ENCODE data around the gene TNFRSF18.
"Not testable (repeated sequence)": the region's sequence is repeated elsewhere in the genome, so short reads cannot be mapped to it uniquely, and the experiment has no call there.

The TNFRSF18 gene

DNA sequence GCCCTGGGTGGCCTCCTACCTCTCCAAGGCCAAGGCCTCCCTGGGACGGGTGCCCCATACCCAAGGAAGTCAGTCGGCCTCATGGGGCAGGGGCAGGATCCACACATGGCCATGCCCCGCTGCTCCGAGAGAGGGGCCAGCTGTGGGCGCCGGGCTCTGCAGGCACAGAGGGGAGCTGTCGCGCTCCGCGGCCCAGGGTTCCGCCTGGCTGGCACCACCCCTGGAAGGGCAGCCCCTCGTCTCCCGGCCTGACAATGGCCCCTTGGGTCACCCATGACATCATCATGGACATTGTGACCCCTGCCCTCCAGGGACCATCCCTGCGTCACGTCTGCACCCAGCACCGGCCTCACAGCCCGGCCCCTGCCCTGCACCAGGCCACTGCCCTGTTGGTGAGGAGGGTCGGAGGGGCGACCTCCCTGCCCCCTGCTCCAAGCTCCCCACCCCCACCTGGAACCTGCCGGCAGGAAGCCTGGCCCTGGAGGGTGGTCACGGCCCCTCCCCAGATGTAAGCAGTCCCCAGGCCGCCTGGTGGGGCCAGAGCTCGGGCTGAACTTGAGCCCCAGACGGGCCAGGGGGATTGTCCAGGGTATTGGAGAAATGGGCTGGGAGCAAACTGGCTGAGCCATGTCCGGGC lies 26.9 kb downstream of the TNFRSF18 start:
- DNase-seq (ENCODE audit: low read depth in 2 of 2), result no peak

DNA sequence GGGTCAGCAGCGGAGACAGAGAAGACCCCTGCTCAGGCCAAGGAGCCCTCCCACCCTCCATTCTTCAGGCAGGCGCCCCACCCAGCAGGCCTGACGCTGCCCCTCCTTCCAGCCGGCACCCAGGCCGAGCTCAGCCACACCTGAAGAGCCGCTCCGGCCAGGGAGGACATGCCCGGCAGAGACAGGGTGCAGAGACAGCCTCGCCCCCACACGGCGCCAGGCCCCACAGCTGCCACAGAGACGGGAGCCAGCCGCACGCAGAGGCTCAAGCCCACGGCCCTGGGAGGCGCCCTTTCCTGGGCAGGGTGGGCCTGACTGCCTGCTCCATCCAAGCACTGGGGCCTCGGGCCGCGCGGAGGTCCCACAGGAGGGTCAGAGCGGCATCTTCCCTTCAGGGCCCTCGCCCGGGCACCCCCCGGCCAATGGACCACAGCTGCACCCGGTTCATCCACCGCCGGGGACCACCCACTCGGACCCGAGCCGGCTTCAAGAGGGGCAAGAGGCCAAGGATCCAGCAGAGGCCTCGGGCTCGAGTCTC lies 27.5 kb downstream of the TNFRSF18 start:
- no peak for DNase-seq (ENCODE audit: low read depth in 2 of 2)

DNA sequence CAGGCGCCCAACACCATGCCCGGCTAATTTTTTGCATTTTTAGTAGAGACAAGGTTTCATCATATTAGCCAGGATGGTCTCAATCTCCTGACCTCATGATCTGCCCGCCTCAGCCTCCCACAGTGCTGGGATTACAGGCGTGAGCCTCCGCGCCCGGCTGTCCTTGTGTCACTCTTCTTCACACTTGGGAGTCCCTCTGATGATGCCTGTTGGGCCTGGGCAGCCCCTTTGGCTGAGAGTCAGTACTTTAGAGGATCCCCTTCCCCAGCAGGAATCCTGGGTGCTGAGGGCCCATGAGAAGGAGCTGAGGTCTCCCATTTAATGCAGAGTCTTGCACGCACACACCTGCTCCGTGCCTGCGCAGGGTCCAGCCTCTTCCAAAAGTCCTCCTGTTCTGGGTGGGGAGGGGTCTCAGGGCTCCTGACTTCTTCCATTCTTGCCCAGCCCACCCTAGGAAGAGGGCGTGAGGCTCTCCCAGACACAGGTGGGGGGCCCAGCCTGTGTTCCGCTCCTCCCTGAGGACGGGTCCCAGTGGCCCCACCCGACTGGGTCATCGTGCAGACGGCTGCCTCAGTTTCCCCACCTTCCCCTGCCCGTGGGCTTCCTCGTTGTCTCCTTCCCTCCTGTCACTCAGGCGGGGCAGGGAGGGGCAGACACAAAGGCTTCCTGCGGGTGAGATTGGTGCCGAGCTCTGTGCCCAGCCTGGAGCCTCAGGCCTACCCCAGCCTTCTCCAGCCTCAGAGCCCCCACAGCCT lies 28.8 kb downstream of the TNFRSF18 start:
- DNase-seq (ENCODE audit: low read depth in 2 of 2), result no peak

DNA sequence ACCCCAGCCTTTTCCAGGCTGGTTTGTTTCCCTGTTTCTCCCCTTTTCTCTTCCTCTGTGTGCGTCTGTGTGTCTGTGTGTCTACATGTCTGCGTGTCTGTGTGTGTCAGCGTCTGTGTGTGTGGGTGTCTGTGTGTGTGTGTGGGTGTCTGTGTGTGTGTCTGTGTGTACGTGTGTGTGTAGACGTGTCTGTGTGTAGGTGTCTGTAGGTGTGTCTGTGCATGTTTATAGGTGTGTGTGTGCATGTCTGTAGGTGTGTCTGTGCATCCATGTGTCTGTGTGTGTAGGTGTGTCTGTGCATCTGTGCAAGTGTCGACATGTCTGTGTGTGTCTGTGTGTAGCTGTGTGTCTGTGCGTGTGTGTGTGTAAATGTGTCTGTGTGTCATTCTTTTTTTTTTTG lies 29.5 kb downstream of the TNFRSF18 start:
- DNase-seq (ENCODE audit: low read depth in 2 of 2), result no peak

DNA sequence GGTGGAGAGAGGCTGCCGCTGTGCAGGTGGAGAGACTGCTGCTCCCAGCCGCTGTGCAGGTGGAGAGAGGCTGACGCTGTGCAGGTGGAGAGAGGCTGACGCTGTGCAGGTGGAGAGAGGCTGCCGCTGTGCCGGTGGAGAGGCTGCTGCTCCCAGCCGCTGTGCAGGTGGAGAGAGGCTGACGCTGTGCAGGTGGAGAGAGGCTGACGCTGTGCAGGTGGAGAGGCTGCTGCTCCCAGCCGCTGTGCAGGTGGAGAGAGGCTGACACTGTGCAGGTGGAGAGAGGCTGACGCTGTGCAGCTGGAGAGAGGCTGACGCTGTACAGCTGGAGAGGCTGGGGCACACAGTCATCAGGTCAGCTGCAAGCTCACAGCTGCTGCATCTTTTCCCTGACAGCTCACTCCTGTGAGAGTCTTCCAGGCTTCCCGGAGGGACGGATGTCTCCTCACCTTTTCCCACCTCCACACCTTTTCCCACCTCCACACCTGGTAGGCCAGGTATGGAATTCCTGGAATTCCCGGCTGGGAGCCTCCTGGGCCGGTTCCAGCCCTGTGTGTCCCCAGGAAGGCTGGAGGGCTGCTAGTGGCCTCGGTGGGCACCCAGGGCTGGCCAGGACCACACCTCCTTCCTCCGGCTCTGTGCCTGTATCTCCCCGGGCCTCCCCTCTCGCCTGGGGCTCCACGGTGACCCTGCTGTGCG lies 30.2 kb downstream of the TNFRSF18 start:
- DNase-seq (ENCODE audit: low read depth in 2 of 2), result not testable (repeated sequence)

DNA sequence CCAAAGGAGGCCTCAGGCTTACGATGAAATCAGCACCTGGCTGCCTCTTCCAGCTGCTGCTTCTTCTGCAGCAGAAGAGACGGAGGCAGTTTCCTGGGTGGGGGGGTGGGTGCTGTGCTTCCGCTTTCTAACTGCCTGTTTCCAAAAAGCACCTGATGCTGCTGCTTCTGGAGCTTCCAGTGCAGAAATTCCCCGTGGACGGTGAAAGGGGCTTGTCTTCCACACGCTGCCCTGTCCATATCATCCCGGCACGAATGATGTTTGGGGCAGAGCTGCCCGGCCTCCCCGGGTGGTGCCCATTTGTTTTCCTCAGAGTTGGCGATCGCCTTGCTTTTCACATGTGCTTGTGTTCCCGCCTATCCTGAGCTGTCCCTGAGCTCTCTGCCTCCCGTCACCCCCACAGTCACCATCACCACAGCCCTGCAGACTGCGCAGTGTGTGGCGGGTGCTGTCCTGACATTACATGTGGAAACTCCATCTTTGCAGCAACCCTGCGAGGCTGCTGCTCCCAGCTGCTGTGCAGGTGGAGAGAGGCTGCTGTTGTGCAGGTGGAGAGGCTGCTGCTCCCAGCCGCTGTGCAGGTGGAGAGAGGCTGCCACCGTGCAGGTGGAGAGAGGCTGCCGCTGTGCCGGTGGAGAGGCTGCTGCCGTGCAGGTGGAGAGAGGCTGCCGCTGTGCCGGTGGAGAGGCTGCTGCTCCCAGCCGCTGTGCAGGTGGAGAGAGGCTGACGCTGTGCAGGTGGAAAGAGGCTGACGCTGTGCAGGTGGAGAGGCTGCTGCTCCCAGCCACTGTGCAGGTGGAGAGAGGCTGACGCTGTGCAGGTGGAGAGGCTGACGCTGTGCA lies 30.9 kb downstream of the TNFRSF18 start:
- no peak for DNase-seq (ENCODE audit: low read depth in 2 of 2)

DNA sequence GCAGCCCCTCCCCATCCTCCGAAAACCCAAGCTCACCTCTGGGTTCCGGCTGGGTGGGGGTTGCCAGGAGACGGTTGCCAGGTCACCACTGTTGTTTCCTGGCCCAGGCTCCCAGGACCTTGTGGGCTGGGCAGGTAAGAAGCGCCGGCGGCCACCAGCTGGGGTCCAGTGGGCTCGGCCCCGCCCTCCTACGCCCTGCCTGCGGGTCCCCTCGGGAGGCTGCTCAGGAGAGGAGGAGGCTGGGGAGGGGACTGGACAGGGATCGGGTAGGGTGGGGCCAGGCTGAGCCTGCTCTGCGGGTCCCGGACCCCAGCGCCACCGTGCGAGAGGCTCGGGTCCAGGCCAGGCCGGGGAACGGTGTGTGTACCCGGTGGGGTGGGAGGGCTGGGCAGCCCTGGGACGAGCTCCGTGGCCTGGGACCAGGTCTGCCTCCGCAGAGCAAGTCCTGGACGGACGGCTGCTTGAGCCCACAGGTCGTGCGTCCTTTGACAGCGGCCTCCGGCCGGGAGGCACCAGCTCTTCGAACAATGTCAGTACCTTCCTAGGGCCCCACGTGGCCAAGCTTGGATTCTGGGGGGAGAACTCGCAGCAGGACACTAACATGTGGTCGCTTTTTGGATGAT lies 32.5 kb downstream of the TNFRSF18 start, which contains the start of gene TTLL10:
TTLL10 (plus strand) TSS at position 88 of the 623 bp plus-strand sequence. CDS start 5,336 bp downstream, outside the sequence.
- DNase-seq (ENCODE audit: low read depth in 2 of 2), result no peak

DNA sequence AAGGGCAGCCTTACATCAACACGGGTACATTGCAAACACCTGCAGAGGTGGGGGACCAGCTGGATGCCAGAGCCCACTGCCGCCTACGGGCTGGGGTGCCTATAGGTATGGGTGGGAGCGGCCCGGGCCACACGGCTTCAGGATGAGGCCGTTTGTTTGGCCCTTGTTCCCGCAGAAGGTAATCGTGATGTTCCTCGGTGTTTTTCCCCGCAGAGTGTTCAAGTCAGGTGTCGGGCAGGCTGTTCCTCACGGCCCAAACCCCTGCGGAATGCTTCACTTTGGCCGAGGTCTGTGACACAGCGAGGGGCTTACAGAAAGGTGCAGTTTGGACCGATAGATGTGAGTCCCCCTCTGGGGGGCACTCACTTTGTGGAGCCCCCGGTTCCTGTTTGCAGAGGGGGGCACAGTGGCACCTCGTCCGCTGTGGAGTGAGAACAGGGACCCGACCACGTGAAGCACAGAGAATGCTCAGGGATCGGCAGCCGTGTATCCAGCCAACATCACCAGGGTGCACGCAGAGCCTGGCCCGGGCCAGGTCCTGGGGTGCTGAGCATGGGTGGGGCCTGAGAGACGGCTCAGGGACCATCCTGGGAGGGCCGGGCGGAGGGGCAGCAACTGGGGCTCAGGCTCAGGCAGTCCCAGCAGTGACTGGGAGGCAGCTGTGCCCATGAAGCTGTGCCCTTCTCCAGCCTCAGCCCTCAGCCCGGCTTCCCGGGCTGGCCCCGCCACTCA lies 33.2 kb downstream of the TNFRSF18 start:
- no peak for DNase-seq (ENCODE audit: low read depth in 2 of 2)

DNA sequence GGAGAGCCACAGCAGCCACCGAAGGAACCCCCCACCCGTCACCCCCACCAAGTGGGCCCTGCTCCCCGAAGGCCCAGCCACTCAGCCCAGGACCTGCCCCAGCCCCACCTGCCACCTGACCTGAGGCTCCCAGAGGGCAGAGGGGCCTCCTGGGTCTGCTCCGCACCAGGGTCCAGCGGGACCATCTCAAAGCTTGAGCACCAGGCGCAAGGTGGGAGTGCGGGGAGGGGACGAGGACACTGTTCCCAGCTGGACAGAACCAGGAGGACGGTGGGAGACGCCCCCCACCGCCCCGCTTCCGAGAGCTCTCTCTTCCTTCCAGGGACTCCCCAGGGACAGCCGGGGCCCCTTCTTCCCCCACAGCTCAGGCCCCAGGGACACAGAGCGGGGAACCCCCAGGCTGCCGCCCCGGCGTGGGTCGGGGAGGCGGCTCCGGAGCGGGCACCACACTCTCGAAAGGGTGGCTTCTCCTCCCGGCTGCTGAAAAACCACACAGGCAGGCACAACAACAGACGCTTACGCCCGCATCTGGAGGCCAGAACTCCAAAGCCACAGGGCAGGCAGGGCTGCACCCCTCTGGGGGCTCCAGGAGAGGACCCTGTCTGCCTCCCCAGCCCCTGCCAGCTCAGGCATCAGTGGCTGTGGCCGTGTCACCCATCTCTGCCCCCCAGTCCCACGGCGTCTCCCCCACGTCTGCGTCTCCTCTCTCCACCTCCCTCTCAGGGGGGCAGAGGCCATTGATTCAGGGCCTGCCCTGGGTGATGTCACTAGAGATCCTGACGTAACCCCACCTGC lies 34.6 kb downstream of the TNFRSF18 start:
- no peak for DNase-seq (ENCODE audit: low read depth in 2 of 2)

DNA sequence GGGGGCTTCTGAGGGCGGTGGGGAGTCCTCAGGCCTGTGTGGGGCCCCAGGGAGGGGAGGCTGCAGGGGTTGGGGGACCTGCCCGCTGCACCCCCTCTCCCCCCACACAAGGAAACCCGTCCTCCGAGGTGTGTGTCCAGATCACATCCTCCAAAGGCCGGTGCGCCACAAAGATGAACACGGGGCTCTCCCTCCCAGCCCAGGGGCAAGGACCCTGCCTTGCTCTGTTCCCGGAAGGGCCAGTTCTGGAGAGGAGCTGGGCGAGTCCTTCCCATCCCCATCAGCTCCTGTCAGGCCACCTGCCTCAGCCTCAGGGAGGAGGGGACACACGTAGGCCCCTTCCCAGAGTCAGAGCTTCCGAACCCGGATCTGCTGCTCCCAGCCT lies 35.2 kb downstream of the TNFRSF18 start:
- no peak for DNase-seq (ENCODE audit: low read depth in 2 of 2)

DNA sequence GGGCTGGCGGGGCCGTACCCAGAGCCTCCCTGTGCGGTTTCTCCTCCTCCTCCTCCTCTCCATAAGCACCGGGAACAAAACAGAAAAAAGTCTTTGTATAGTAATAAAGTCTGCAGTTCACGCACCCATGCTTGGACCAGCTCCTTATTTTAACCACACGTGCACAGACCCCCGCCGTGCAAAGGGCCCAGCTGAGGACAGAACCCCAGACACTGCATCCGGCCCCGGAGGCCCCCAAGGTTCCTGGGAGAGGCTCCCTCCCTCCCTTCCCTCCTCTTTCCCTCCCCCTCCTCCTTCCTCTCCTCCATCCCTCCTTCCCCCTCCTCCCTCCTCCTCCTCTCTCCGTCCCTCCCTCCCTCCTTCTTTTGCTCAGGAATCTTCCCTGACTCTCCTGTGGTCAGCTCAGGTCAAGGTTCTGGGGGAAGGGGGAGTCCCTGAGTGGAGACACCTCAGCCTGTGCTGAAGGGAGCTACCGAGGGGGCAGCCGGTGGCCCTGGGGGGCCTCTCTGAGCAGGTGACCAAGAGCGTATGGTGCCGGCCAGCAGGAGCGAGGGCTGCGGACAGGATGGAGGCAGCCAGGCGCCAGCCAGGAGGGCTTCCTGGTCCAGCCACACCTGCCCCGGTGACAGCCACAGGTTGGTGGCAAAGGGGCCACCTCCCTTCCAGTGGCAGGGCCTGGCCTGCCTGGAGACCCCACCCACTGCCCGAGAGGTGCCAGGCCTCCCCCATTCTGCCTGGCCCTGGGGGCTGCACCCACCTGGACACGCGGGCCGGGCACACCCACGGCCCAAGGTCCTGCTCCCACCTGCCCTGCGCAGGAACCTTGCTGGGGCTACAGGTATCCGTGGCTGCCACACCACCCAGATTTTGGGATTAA lies 35.9 kb downstream of the TNFRSF18 start:
- DNase-seq (ENCODE audit: low read depth in 2 of 2), result no peak

DNA sequence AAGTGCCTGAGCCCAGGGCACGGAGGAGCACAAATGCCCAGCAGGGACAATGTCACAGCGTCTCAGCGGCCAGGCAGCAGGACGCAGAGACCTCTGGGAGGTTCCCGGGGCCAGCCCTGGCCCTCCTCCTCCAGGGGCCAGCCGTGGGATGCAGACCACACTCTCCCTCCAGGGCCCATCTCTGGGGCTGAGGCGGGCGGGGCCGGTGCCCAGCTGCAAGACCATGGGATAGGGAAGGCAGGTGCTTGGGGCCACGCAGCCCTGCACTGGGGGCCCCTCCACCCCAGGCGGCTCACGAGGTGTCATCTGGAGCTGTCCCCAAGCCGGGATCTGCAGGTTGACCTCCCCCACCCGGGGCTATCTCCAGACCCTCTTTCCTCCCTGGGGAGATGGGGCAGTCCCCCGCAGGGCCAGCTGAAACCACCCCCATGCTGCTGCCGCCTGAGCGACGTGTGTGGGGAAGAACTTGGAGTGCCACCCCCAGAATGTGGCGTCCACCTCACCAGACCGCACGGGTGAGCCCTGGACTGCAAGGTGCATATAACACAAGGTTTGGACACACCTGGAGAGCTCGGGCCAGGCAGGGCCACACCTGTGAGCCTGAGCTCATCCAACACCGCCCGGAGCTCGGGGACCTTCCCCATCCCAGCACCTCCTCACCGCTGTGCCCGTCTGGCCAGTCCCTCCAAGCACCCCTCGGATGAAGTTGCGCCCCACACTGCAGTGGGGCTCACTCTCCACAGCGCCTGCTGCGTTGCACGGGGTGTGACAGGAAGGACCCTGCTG lies 36.8 kb downstream of the TNFRSF18 start:
- DNase-seq (ENCODE audit: low read depth in 2 of 2), result no peak

DNA sequence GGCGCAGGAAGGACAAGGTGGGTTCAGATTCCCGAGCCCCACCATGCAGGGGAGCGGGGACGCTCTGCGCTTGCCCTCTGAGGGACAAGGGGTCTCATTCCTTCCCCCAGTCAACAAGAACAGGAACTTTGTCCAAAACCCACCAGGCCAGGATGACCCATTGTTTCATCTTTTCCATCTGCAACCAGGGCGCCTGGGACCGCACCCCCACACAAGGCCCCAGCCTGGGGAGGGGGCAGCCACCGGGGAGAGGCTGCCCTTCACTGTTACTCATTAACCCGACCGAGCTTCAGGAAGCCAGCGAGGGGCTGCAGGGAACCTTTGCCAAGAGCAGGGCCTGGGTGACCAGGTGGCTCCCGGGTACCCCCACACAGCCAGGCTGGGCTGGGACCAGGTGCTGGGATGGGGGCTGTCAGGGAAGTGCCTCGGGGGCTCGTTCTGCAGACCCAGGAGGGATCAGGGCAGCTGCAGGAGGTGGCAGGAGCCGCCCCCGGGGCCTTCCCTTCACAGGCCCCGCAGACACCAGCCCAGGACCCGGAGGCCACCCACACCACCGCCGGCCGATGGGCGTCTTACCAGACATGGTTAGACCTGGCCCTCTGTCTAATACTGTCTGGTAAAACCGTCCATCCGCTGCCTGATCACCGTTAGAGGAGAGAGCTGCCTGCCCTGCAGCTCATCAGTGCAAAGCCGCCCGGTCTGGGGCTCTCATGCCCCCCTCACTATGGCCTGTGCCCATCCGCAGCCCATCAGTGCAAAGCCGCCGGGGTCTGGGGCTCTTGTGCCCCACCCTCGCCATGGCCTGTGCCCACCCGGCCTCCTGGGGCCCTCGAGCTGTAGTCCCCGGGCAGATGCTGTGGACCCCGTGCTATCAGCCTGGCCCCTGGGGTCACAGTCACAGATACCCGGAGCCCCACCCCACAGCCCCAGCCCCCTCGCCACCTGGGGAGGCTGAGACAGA lies 37.7 kb downstream of the TNFRSF18 start:
- no peak for DNase-seq (ENCODE audit: low read depth in 2 of 2)

DNA sequence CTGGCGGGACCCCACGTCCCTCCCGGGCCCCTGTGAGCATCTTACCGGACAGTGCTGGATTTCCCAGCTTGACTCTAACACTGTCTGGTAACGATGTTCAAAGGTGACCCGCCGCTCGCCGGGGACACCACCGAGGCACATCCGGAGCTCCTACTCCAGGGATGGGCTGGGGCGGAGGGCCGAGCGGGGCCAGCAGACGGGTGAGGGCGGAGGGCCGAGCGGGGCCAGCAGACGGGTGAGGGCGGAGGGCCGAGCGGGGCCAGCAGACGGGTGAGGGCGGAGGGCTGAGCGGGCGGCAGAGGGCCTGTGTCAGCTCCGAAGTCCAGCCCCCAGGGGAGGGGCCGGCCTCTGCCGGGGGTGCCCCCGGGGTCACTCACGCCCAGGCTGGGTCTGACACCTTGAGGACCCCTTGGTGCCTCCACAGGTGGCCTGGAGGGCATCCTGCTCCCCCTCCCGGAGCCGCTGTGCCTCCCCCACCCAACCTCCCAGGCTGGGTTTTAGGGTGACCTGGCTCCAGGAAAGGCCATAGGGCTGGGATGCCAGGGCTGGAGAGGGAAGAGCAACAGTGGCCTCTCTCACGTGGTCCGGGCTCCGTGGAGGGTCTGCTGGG lies 38.4 kb downstream of the TNFRSF18 start:
- DNase-seq (ENCODE audit: low read depth in 2 of 2), result no peak

DNA sequence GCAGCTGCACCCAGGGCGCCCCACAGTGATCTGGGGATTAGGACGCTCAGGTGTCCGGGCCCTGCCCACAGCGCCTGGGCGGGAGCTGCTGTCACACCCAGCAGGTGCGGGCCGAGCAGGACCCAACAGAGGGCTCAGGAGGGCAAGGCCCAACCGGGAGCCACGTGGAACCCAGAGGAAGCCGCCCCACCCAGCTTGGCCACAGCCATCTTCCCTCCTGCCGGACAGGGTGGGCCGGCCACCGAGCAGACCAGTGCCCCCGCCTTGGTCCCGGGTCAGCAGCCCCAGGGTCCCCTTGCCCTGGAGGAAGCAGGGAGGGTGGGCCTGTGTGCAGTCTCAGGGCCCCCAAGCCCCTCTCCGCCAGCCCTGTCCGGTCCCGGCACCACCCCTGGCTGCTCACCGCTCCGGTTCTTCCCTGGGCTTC lies 39.0 kb downstream of the TNFRSF18 start:
- no peak for DNase-seq (ENCODE audit: low read depth in 2 of 2)

Data from stimulated activated CD8-positive, alpha-beta memory T cell treated with anti-CD3 and anti-CD28 coated beads, Interleukin-15, amount 100 ng/mL, for 4 hours (primary cell).